IPS DF 4.7 (cell line): ENCODE data around the gene CAB39L.

Experiments
- DNase-seq: peaks from one replicate; pipeline ENCODE4 v3.0.0-alpha.2; 2013; ENCODE audit warnings: low spot score; ENCODE audit errors: extremely low read depth

Gene CAB39L

GRCh38 chr13:49441846-49442245, 2.0 kb downstream of the CAB39L start:
- DNase-seq, result no peak

DNA sequence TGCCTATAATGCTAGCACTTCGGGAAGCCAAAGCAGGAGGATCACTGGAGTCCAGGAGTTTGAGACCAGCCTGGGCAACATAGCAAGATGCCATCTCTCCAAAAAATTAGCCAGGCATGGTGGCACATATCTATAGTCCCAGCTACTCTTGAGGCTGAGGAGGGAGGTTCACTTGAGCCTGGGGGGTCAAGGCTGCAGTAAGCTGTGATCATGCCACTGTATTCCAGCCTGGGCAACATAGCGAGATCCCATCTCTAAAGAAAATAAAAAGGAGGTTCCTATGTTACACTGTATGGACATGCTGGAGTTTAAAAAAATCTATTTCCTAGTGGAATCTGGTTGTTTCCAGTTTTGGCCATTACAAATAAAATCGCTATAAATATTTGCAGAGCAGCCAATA, 2.6 kb downstream of the CAB39L start:
- no peak for DNase-seq

GRCh38 chr13:49439609-49440008, 4.3 kb downstream of the CAB39L start:
- no peak for DNase-seq

DNA sequence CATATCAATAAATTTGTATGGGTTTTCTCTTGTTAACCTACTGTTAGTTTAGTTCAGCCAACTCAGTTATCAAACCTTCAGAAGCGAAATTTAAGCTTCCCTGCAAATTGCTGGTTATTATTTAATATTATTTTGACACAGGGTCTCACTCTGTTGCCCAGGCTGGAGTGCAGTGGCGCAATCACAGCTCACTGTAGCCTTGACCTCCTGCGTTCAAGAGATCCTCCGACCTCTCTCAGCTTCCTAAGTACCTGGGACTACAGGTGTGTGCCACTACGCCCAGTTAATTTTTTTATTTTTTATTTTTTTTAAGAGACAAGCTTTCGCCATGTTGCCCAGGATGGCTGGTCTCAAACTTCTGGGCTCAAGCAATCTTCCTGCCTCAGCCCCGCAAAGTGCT, 6.2 kb downstream of the CAB39L start:
- DNase-seq, result no peak

DNA sequence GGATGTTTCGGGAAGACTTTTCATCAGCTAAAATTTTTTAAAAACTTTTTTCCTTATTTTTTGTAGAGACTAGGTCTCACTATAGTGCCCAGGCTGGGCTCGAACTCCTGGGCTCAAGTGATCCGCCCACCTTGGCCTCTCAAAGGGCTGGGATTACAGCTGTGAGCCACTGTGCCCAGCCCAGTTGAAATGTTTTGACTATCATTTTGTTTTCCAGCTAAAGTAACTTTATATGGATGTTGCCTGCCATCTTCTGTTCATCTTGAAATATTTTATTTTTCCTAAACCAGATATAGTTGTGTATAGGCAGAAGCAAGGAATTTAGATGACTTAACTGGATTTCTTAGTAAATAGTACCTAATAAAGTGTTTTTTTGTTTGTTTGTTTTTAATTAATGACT, 7.0 kb downstream of the CAB39L start:
- DNase-seq, result no peak

DNA sequence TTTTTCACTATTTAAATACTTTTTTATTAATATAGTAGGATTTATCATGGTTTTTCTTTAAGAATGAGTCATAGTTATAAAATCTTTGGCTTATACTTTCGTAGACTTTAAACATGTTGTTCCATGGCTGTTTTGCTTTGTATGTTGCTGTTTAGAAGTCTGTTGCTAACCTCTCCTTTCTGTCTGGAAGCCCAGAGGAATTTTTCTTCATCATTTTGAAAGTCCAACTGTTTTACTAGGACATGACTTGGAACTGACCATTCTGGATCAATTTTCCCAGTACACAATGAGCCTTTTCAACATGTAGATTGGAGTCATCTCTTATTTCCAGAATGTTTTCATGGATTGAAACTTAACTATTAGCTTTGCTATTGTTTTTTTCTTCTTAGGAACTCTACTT, 7.9 kb downstream of the CAB39L start:
- DNase-seq, result no peak

- DNase-seq, result no peak
Observed at GRCh38 chr13:49429121-49429520, 14.7 kb downstream of the CAB39L start.

DNA sequence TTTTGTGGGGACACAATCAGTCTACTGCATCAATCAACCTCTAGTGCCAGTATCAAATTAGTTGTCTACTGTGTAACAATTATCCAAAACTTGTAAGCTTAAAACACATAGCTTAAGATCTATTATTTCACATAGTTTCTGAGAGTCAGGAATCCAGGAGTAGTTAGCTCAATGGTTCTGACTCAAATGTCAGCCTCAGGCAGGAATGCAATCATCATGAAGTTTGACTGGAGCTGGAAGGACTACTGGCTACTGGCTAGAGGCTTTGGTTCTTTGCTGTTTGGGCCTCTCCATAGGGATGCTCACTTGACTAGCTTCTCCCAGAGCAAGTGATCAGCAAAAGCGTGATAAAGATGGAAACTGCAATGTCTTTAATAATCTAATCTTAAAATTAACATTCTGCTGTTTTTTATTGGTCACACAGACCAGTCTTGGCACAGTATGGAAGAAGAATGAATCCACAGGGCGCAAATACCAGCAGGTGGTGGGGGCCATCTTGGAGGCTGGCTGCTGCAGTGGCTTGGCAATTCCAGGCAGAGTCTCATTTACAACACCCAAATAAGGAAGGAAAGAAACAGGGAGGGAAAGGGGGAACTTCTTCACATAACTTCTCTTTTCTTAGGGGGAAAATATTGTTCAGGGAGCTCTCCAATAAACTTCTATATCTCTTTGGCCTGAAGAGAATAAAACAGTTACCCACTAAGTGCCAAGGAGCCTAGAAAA, 15.7 kb downstream of the CAB39L start:
- DNase-seq, result no peak

DNA sequence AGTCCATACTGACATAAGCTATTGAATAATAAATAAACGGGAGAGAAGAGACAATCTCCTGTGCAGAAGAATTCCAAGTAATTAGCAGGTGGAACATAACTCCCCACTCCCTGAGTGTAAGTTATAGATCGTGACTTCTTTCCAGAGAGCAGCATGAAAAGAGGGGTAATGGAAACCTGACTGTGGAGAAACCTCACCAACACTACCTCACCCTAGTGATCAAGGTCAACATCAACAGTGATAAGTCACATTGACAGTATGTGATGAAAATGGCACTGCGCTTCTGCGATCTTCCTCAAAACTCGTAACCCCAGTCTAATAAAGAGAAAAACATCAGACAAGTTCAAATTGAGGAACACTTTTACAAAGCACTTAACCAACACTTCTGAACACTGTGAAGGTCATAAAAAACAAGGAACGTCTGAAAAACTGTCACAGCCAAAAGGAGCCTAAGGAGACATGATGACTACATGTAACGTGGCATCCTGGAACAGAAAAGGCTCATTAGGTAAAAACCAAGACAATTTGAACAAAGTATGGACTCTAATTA, 19.8 kb downstream of the CAB39L start:
- no peak for DNase-seq

DNA sequence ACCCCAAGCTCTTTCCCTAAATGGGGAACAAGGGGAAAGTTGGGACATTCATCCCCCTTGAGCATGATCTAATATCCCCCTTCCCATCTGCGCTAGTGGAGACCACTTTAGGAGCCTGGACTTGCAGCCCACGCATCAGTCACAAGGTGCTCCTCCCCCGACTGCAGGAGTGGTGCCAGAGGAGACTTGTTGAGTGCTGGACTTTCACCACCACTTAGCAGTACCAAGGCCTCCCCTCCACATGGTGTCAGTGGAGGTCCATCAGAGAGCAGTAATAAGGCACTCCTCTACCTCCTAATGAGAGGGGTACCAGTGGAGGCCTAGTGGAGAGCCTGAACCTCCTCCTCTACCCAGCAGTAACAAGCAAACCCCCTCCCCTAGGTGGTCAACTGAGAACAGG, 22.5 kb downstream of the CAB39L start:
- no peak for DNase-seq

- no peak for DNase-seq
Observed at GRCh38 chr13:49419276-49419675, 24.6 kb downstream of the CAB39L start.

- no peak for DNase-seq
Observed at GRCh38 chr13:49418206-49418605, 25.7 kb downstream of the CAB39L start.

DNA sequence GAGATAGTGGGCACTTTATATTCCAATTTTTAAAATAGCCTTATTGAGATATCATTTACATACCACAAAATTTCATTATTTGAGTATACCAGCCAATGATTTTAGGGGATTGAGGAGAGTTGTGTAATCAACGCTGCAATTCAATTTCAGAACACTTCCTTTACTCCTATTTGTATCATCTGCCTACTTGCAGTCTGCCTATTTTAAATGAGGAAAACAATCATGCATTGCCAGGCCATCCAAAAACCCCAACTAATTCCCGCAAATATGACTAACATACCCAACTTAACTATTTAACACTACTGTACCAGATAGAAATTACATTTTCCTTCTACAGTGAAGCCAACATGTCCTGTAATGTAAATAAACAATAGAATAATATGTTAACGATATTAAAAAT, 26.7 kb downstream of the CAB39L start:
- DNase-seq, result no peak

GRCh38 chr13:49412749-49413148, 31.1 kb downstream of the CAB39L start:
- no peak for DNase-seq

GRCh38 chr13:49411353-49411752, 32.5 kb downstream of the CAB39L start:
- no peak for DNase-seq

- no peak for DNase-seq
Observed at GRCh38 chr13:49410477-49410876, 33.4 kb downstream of the CAB39L start.

- DNase-seq, result no peak
Observed at GRCh38 chr13:49410006-49410405, 33.9 kb downstream of the CAB39L start.

DNA sequence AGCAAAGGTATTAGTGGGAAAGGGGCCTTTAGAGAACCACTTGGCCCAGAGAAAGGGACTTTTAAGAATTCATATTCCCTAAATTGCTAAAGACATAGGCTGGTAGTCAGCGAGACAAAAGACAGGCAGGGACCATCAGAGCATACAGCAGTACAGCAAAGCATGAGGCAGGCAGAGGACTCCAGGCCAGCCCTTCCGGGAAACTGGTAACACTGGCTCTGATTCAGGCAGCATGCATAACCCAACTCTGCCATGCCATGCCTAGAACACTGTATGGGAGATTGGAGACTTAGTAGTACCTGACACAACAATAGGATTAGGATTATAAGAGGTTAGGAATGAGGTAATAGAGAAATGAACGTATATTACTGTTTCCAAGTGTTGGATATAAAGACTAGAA, 34.9 kb downstream of the CAB39L start:
- no peak for DNase-seq

GRCh38 chr13:49407936-49408335, 35.9 kb downstream of the CAB39L start:
- DNase-seq, result no peak

GRCh38 chr13:49407068-49407467, 36.8 kb downstream of the CAB39L start:
- no peak for DNase-seq

DNA sequence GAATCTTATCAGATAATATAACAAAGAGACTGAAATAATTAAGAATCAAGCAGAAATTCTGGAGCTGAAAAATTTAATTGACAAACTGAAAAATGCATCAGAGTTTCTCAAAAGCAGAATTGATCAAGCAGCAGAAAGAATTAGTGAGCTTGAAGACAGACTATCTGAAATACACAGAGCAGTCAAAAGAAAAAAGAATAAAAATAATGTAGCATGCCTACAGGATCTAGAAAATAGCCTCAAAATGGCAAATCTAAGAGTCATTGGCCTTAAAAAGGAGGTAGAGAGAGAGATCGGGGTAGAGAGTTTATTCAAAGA, 39.2 kb downstream of the CAB39L start:
- DNase-seq, result no peak

- DNase-seq, result no peak
Observed at GRCh38 chr13:49403996-49404702, 39.7 kb downstream of the CAB39L start.
